ENCODE measurements around the gene IGFL3. TPM values are rescaled to one million over a fixed set of nuclear protein-coding genes. Genes with fewer than 3 reads are reported as not detected.

Gene IGFL3
- total and polyA plus RNA-seq, 9 of the 15 experiments (the other 6 are each of a cell fraction or from before 2014, with no cell fraction given) = not detected

DNA sequence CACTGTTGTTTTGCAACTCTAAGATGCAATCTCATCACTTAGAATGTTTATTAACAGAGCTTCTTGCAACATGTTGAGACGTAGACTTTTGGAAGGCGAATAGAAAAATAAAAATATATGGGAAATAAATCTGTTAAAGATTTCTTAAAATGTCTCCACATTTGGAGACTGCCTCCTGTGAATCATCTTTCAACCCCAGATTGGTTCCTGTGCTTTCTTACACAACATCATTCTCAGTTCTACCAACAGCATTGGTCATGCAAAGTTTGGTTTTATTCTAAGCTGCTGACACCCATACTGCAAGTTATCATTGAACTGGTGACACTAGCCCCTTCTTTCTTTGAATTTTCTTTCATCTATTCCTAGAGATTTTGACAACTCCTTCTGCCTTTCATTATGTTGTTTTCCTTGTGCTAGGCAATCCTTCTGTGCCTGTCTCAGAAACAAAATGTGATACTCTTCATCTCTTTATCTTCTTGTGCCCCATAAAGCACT, 1.6 kb upstream of the IGFL3 start:
- no peak for ATAC-seq
- FAIRE-seq = no peak
- intact Hi-C loops (cut with micrococcal nuclease) = no loop called here
- in situ Hi-C loops (cut with MboI) = no loop called here
- Histone ChIP-seq H3K9ac (ENCODE audit: insufficient read depth in 1 of 2, low read depth in 2 of 2, low read length in 2 of 2) (no peak overlapping the region), H3K4me2 (ENCODE audit: insufficient read depth, low read length) (no peak overlapping the region), H3K79me2 (ENCODE audit: control insufficient read depth, insufficient read depth, low read length) (no peaks in the 10 kb centered on the region), H3K9me1 (ENCODE audit: control insufficient read depth, insufficient read depth, low read length) (no peaks in the 10 kb centered on the region), H3K4me1 (replicated peaks in 1 of 2; ENCODE audit: control insufficient read depth in 2 of 2, insufficient read depth in 2 of 2, low read length in 2 of 2) (no peaks in the 10 kb centered on the region), H3K27ac (ENCODE audit: extremely low read depth, low read depth, low read length) (no peak overlapping the region), H3K4me3 (no peak overlapping the region), H3K9me3 (replicated peaks; ENCODE audit: control insufficient read depth, insufficient read depth, low read depth, low read length) (no peaks in the 10 kb centered on the region), H3K27me3 (ENCODE audit: control insufficient read depth in 2 of 2, insufficient read depth in 2 of 2, low read length in 2 of 2) (peaks cover 8 to 15% of the 10 kb centered on the region in 2 experiments; a peak in 4 of 5 replicates), H2AFZ (ENCODE audit: low read depth, low read length) (no peak overlapping the region), H3K36me3 (ENCODE audit: control insufficient read depth, insufficient read depth, low read length) (no peaks in the 10 kb centered on the region), H4K20me1 (replicated peaks; ENCODE audit: control insufficient read depth, insufficient read depth, low read length) (no peaks in the 10 kb centered on the region)
- BruUV-seq (replicated peaks) = no TSS peak
- CTCF ChIA-PET (ENCODE audit: low intra/inter-chr PET ratio) = no interaction called here
- no peak for DNase-seq (ENCODE audit: extremely low read depth in 1 of 4, low spot score in 3 of 4)
- TF ChIP-seq, protein P1, sequence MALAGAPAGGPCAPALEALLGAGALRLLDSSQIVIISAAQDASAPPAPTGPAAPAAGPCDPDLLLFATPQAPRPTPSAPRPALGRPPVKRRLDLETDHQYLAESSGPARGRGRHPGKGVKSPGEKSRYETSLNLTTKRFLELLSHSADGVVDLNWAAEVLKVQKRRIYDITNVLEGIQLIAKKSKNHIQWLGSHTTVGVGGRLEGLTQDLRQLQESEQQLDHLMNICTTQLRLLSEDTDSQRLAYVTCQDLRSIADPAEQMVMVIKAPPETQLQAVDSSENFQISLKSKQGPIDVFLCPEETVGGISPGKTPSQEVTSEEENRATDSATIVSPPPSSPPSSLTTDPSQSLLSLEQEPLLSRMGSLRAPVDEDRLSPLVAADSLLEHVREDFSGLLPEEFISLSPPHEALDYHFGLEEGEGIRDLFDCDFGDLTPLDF (CRISPR knock-in tag; IDR thresholded peaks at IDR 0.05) = no peak
- TF ChIP-seq, protein P2, sequence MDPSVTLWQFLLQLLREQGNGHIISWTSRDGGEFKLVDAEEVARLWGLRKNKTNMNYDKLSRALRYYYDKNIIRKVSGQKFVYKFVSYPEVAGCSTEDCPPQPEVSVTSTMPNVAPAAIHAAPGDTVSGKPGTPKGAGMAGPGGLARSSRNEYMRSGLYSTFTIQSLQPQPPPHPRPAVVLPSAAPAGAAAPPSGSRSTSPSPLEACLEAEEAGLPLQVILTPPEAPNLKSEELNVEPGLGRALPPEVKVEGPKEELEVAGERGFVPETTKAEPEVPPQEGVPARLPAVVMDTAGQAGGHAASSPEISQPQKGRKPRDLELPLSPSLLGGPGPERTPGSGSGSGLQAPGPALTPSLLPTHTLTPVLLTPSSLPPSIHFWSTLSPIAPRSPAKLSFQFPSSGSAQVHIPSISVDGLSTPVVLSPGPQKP (CRISPR knock-in tag; IDR thresholded peaks at IDR 0.05) = no peak
- no peak for TF ChIP-seq ZFP1 (CRISPR knock-in tag; IDR thresholded peaks at IDR 0.05)
- POLR2A ChIA-PET = no interaction called here
- 0% methylated on average over 2 of the region's 2 CpGs for WGBS (ENCODE audit: insufficient coverage, low coverage, missing lambda C conversion rate)

DNA sequence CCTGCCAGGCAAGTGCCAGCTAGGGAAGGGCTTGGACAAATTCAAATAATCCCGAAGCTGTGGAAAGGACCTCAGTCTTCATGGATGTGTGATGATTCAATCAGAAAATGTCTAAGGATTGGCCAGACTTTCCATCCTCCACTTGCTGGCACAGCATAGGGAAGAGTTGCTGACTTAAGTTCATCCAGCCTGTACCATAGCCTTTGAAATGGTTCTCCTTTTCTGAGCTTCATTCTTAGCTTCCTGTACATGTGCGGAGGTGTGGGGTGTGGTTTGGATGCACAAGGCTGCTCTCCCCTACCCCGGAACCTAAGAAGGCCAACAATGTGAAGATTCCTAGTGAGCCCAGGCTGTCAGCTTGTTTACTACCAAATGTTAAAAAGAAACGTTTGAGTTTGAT, 959 bp upstream of the IGFL3 start:
- in situ Hi-C loops (cut with MboI) = no loop called here
- FAIRE-seq = no peak
- no peak for DNase-seq (ENCODE audit: extremely low read depth in 1 of 4, low spot score in 3 of 4)
- no peak overlapping the region for H3K4me2 ChIP-seq (ENCODE audit: insufficient read depth, low read length)
- 1% methylated on average over 4 of the region's 4 CpGs for WGBS (ENCODE audit: insufficient coverage, low coverage, missing lambda C conversion rate)
- no peaks in the 10 kb centered on the region for H3K9me3 ChIP-seq (replicated peaks; ENCODE audit: control insufficient read depth, insufficient read depth, low read depth, low read length)
- no peaks in the 10 kb centered on the region for H3K4me1 ChIP-seq (replicated peaks in 1 of 2; ENCODE audit: control insufficient read depth in 2 of 2, insufficient read depth in 2 of 2, low read length in 2 of 2)
- no peak for ATAC-seq
- no peak overlapping the region for H3K9ac ChIP-seq (ENCODE audit: insufficient read depth in 1 of 2, low read depth in 2 of 2, low read length in 2 of 2)
- no peak overlapping the region for H2AFZ ChIP-seq (ENCODE audit: low read depth, low read length)
- H3K27me3 ChIP-seq (ENCODE audit: control insufficient read depth in 2 of 2, insufficient read depth in 2 of 2, low read length in 2 of 2) = peaks cover 8 to 15% of the 10 kb centered on the region in 2 experiments; a peak in 4 of 5 replicates
- H3K27ac ChIP-seq (ENCODE audit: extremely low read depth, low read depth, low read length) = no peak overlapping the region
- no peaks in the 10 kb centered on the region for H3K79me2 ChIP-seq (ENCODE audit: control insufficient read depth, insufficient read depth, low read length)
- BruUV-seq (replicated peaks) = no TSS peak
- POLR2A ChIA-PET = no interaction called here
- CTCF ChIA-PET (ENCODE audit: low intra/inter-chr PET ratio) = no interaction called here
- H3K9me1 ChIP-seq (ENCODE audit: control insufficient read depth, insufficient read depth, low read length) = no peaks in the 10 kb centered on the region
- intact Hi-C loops (cut with micrococcal nuclease) = no loop called here
- H3K36me3 ChIP-seq (ENCODE audit: control insufficient read depth, insufficient read depth, low read length) = no peaks in the 10 kb centered on the region
- H3K4me3 ChIP-seq = no peak overlapping the region
- H4K20me1 ChIP-seq (replicated peaks; ENCODE audit: control insufficient read depth, insufficient read depth, low read length) = no peaks in the 10 kb centered on the region
- no peak for TF ChIP-seq CEBPB (tag; IDR thresholded peaks at IDR 0.05)
- TF ChIP-seq, protein P3, sequence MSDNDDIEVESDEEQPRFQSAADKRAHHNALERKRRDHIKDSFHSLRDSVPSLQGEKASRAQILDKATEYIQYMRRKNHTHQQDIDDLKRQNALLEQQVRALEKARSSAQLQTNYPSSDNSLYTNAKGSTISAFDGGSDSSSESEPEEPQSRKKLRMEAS (CRISPR knock-in tag; IDR thresholded peaks at IDR 0.05) = no peak
- TF ChIP-seq HNRNPH1 (optimal IDR thresholded peaks at IDR 0.05; ENCODE audit: low read depth, low read length) = no peak
- no peak for TF ChIP-seq FOXJ2 (tag; IDR thresholded peaks at IDR 0.05)
- TF ChIP-seq HIVEP1 (CRISPR knock-in tag; IDR thresholded peaks at IDR 0.05) = no peak
- TF ChIP-seq MAFK (IDR thresholded peaks at IDR 0.05; ENCODE audit: low read length) = no peak
- TF ChIP-seq FOXM1 (IDR thresholded peaks at IDR 0.05; ENCODE audit: low read depth) = no peak
- TF ChIP-seq FOXM1 (CRISPR knock-in tag; IDR thresholded peaks at IDR 0.05; ENCODE audit: low read depth) = no peak
- TF ChIP-seq, protein P4, sequence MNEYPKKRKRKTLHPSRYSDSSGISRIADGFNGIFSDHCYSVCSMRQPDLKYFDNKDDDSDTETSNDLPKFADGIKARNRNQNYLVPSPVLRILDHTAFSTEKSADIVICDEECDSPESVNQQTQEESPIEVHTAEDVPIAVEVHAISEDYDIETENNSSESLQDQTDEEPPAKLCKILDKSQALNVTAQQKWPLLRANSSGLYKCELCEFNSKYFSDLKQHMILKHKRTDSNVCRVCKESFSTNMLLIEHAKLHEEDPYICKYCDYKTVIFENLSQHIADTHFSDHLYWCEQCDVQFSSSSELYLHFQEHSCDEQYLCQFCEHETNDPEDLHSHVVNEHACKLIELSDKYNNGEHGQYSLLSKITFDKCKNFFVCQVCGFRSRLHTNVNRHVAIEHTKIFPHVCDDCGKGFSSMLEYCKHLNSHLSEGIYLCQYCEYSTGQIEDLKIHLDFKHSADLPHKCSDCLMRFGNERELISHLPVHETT (CRISPR knock-in tag; conservative IDR thresholded peaks at IDR 0.05 in 1 of 2, IDR thresholded peaks at IDR 0.05 in 1 of 2) = no peak
- TF ChIP-seq ASH1L (IDR thresholded peaks at IDR 0.05; ENCODE audit: borderline replicate concordance, low read depth, partially characterized antibody) = no peak

All from K562 (cell line).